Calu3 (cell line): ENCODE data around the gene KIAA1217. TPM values are rescaled to one million over a fixed set of nuclear protein-coding genes. Genes with fewer than 3 reads are reported as not detected.

Experiments
- BruUV-seq: library from RNA; stranded (reverse); fragments of 400-500 nt; replicated peaks from 2 replicates; lab custom pipeline; 2021; lab: Mats Ljungman, UMichigan
- CTCF ChIA-PET: fragments of 300-600 bp; sonication (Branson Sonifier 250); formaldehyde crosslinking; loops from one replicate; lab custom pipeline; 2022; ENCODE audit warnings: antibody characterized with exemption; lab: Charles Lee
- DNase-seq: peaks from one replicate; pipeline ENCODE4 v3.0.0; 2022
- H3K27ac Mint-ChIP-seq: one replicate; pipeline ENCODE4 v1.8.0; 2022; ENCODE audit warnings: mixed read lengths; ENCODE audit not compliant: unreplicated experiment
- H3K27me3 Mint-ChIP-seq: one replicate; pipeline ENCODE4 v1.8.0; 2022; ENCODE audit warnings: mixed read lengths; ENCODE audit not compliant: unreplicated experiment
- H3K36me3 Mint-ChIP-seq: one replicate; pipeline ENCODE4 v1.8.0; 2022; ENCODE audit warnings: mild to moderate bottlenecking, moderate library complexity, mixed read lengths; ENCODE audit not compliant: insufficient read depth, unreplicated experiment
- H3K4me1 Mint-ChIP-seq: one replicate; pipeline ENCODE4 v1.8.0; 2022; ENCODE audit warnings: mild to moderate bottlenecking, low read depth, mixed read lengths; ENCODE audit not compliant: unreplicated experiment
- H3K4me3 Mint-ChIP-seq: one replicate; pipeline ENCODE4 v1.8.0; 2022; ENCODE audit warnings: mild to moderate bottlenecking, low read depth, moderate library complexity, mixed read lengths; ENCODE audit not compliant: unreplicated experiment
- H3K9me3 Mint-ChIP-seq: one replicate; pipeline ENCODE4 v1.8.0; 2022; ENCODE audit warnings: low read depth, mixed read lengths; ENCODE audit not compliant: unreplicated experiment
- CTCF ChIP-seq: fragments of 200-600 bp; IDR thresholded peaks from one replicate; pipeline ENCODE4 v1.8.0; 2022; ENCODE audit warnings: antibody characterized with exemption; ENCODE audit not compliant: unreplicated experiment
- intact Hi-C: fragments of 100-400 bp; cut with micrococcal nuclease; formaldehyde crosslinking; loops from one replicate; pipeline ENCODE4 v1.10.0; 2022; ENCODE audit not compliant: unreplicated experiment
- total RNA-seq: library from RNA; stranded (reverse); gene quantifications from 2 replicates; pipeline ENCODE4 v1.2.3, GENCODE V29; 2022

Gene KIAA1217
- total RNA-seq, 1 experiment from 2014 or later = 46.2 TPM

- CTCF ChIA-PET = no interaction called here
- Mint-ChIP-seq H3K4me1 (no peaks in the 10 kb centered on the region), H3K4me3 (no peak overlapping the region), H3K27me3 (no peaks in the 10 kb centered on the region), H3K27ac (no peak overlapping the region), H3K36me3 (no peaks in the 10 kb centered on the region), H3K9me3 (no peaks in the 10 kb centered on the region)
- no peak for DNase-seq
- TF ChIP-seq CTCF = no peak
- intact Hi-C loops = no loop called here
- BruUV-seq = no TSS peak
These were observed 206.7 kb downstream of the KIAA1217 start for GRCh38 chr10:24415455-24416125.

GRCh38 chr10:24416248-24416647, 207.3 kb downstream of the KIAA1217 start:
- no peak for TF ChIP-seq CTCF
- no TSS peak for BruUV-seq
- Mint-ChIP-seq H3K4me1 (no peaks in the 10 kb centered on the region), H3K9me3 (no peaks in the 10 kb centered on the region), H3K4me3 (no peak overlapping the region), H3K36me3 (no peaks in the 10 kb centered on the region), H3K27ac (no peak overlapping the region), H3K27me3 (no peaks in the 10 kb centered on the region)
- CTCF ChIA-PET = no interaction called here
- intact Hi-C loops = no loop called here
- no peak for DNase-seq

- Mint-ChIP-seq H3K27ac (no peak overlapping the region), H3K36me3 (no peaks in the 10 kb centered on the region)
- CTCF ChIA-PET = interaction anchor here (1.4 kb wide), 1 partner anchor 34 kb away, joined by 4 read pairs; no protein-coding TSS in a partner anchor
These were observed 208.1 kb downstream of the KIAA1217 start for GRCh38 chr10:24417053-24417452.

GRCh38 chr10:24418532-24418931, 209.6 kb downstream of the KIAA1217 start:
- no peaks in the 10 kb centered on the region for H3K4me1 Mint-ChIP-seq
- H3K27me3 Mint-ChIP-seq = no peaks in the 10 kb centered on the region
- CTCF ChIA-PET = interaction anchor here (0.6 to 1.4 kb wide), 3 partner anchors 10 to 926 kb away, joined by 3 to 6 read pairs (median 4); no protein-coding TSS in a partner anchor
- intact Hi-C loops = no loop called here
- no peak for DNase-seq
- no peak overlapping the region for H3K4me3 Mint-ChIP-seq
- no peaks in the 10 kb centered on the region for H3K36me3 Mint-ChIP-seq
- no peaks in the 10 kb centered on the region for H3K9me3 Mint-ChIP-seq
- H3K27ac Mint-ChIP-seq = no peak overlapping the region
- peak; percentile 11 for TF ChIP-seq CTCF
- BruUV-seq = no TSS peak

More at GRCh38 chr10:24417053-24417452, 208.1 kb downstream of the KIAA1217 start:
- Mint-ChIP-seq H3K4me3 (no peak overlapping the region), H3K4me1 (no peaks in the 10 kb centered on the region), H3K27me3 (no peaks in the 10 kb centered on the region), H3K9me3 (no peaks in the 10 kb centered on the region)
- no peak for DNase-seq
- intact Hi-C loops = no loop called here
- no peak for TF ChIP-seq CTCF
- BruUV-seq = no TSS peak
